ENCODE results near the gene ARHGEF16.

The ARHGEF16 gene

GRCh38 chr1:3529099-3529729, 74.7 kb downstream of the ARHGEF16 start:
- DNase-seq (ENCODE audit: insufficient read length, low spot score) (no peak), FAIRE-seq (no peak)

- no peak for DNase-seq (ENCODE audit: insufficient read length, low spot score)
- FAIRE-seq: no peak
Observed at GRCh38 chr1:3530086-3530925, 75.8 kb downstream of the ARHGEF16 start.
